HG03097 (cell line): ENCODE results near the gene BBLN.

Experiments used
- ATAC-seq: cut with Tn5 transposase; IDR thresholded peaks from one replicate; pipeline ENCODE4 v1.9.1; 2021; ENCODE audit not compliant: unreplicated experiment, low FRiP score

The BBLN gene

GRCh38 chr9:128211186-128211980 is 51.3 kb downstream of the BBLN start:
- ATAC-seq = no peak

- no peak for ATAC-seq
Measured at GRCh38 chr9:128211981-128212281, 51.9 kb downstream of the BBLN start.
